ENCODE data around the gene HSD17B14.

HSD17B14 gene

DNA sequence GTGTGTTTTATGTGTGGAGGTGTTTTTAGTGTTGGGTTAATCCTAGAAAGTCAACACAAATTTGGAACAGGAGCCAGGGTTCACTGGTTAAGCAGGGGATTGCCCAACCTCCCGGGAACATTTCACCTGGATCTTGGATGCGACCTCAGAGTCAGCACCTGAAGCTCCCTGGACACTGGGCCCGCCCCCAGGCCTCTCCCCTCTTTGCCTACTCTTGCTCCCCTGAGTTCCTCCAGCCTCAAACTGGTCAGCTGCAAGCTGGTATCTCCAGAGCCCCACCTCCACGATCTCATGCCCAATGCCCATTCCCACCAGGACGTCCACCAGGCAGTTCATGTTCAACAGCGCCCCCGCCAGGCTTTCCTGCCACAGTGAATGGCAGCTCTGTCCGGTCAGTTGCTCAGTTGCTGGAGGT is 9.7 kb downstream of the HSD17B14 start:
- POLR2A ChIA-PET: no interaction called here
- DNase-seq (ENCODE audit: extremely low spot score): no peak
- CTCF ChIA-PET: interaction anchor here (0.6 to 1.3 kb wide), 3 partner anchors 11 to 50 kb away, joined by 3 to 4 read pairs (median 3); no protein-coding TSS in a partner anchor
- TF ChIP-seq FOXM1 (IDR thresholded peaks at IDR 0.05; ENCODE audit: borderline replicate concordance): no peak
- no peak for TF ChIP-seq LEF1 (IDR thresholded peaks at IDR 0.05; ENCODE audit: borderline replicate concordance)
- no peak for TF ChIP-seq ELF4 (IDR thresholded peaks at IDR 0.05)
- no peak for TF ChIP-seq BHLHE40 (IDR thresholded peaks at IDR 0.05; ENCODE audit: borderline replicate concordance)
- no peak for TF ChIP-seq SP1 (IDR thresholded peaks at IDR 0.05)
- TF ChIP-seq NFRKB (IDR thresholded peaks at IDR 0.05): no peak
- no peak for TF ChIP-seq FOXK2 (IDR thresholded peaks at IDR 0.05)
- no peak for TF ChIP-seq L3MBTL2 (conservative IDR thresholded peaks at IDR 0.05)
- no peak for TF ChIP-seq FOXA1 (IDR thresholded peaks at IDR 0.05)
- TF ChIP-seq SUZ12 (IDR thresholded peaks at IDR 0.05): no peak
- no peak for TF ChIP-seq HDGF (IDR thresholded peaks at IDR 0.05; ENCODE audit: borderline replicate concordance)
- TF ChIP-seq CTBP1 (IDR thresholded peaks at IDR 0.05; ENCODE audit: borderline replicate concordance): no peak
- TF ChIP-seq, protein P1, sequence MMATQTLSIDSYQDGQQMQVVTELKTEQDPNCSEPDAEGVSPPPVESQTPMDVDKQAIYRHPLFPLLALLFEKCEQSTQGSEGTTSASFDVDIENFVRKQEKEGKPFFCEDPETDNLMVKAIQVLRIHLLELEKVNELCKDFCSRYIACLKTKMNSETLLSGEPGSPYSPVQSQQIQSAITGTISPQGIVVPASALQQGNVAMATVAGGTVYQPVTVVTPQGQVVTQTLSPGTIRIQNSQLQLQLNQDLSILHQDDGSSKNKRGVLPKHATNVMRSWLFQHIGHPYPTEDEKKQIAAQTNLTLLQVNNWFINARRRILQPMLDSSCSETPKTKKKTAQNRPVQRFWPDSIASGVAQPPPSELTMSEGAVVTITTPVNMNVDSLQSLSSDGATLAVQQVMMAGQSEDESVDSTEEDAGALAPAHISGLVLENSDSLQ (IDR thresholded peaks at IDR 0.05): no peak
- no peak for TF ChIP-seq TARDBP (IDR thresholded peaks at IDR 0.05)
- TF ChIP-seq ZNF384 (IDR thresholded peaks at IDR 0.05): no peak
- no peak for TF ChIP-seq ARNT (IDR thresholded peaks at IDR 0.05)

DNA sequence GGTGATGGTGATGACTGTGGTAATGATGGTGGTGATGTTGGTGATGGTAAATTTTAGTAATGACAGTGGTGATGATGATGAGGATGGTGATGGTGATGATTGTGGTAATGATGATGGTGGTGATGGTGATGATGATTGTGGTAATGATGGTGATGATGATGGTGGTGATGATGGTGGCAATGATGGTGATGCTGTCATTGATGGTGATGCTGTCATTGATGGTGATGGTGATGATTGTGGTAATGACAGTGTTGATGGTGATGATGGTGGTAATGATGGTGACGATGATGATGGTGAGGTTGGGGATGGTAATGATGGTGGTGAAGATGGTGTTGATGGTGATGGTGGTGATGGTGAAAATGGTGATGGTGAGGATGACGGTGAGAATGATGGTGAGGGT is 13.8 kb downstream of the HSD17B14 start:
- ChIA-PET CTCF (no interaction called here), POLR2A (no interaction called here)
- no peak for DNase-seq (ENCODE audit: extremely low spot score)
- TF ChIP-seq LEF1 (IDR thresholded peaks at IDR 0.05; ENCODE audit: borderline replicate concordance) (no peak), CTBP1 (IDR thresholded peaks at IDR 0.05; ENCODE audit: borderline replicate concordance) (peak; percentile 50; the same call in 1 of the 2 replicates), FOXA1 (IDR thresholded peaks at IDR 0.05) (no peak), SP1 (IDR thresholded peaks at IDR 0.05) (no peak), NFRKB (IDR thresholded peaks at IDR 0.05) (no peak)

DNA sequence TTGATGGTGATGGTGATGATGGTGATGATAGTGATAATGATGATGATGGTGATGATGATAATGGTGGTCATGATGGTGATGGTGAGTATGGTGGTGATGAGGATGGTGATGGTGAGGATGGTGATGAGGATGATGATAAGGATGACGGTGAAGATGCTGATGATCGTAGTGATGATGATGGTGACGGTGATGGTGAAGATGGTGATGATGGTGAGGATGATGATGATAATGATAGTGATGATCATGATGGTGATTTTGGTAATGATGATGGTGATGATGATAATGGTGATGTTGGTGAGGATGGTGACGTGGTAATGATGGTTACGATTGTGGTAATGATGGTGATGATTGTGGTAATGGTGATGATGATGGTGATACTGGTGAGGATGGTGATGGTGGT is 14.7 kb downstream of the HSD17B14 start:
- CTCF ChIA-PET: no interaction called here
- DNase-seq (ENCODE audit: extremely low spot score): no peak

DNA sequence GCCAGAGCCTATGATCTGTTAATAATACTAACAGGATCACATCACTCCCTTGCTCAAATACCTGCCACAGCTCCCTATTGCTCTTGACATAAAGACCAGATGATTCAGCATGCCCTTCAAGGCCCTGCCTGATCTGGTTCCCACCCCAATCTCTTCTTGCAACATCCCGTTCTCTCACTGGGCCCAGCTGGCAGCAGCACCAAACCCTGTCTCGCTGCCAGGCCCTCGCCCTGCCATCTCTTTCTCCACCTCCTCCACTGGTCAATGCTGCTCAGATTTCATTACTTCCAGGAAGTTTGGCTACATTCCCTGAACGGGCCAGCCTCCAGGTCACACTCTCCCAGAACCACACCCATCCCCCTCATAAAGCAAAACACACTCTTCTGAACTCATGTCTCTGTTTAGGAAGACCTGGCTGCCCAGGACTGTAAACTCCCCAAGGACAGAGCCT is 16.9 kb downstream of the HSD17B14 start:
- ChIA-PET CTCF (no interaction called here), POLR2A (no interaction called here)
- DNase-seq (ENCODE audit: extremely low spot score): no peak
- TF ChIP-seq FOXA1 (IDR thresholded peaks at IDR 0.05): no peak
- TF ChIP-seq FOXM1 (IDR thresholded peaks at IDR 0.05; ENCODE audit: borderline replicate concordance): no peak
- no peak for TF ChIP-seq ZNF384 (IDR thresholded peaks at IDR 0.05)
- no peak for TF ChIP-seq NFRKB (IDR thresholded peaks at IDR 0.05)
- no peak for TF ChIP-seq LEF1 (IDR thresholded peaks at IDR 0.05; ENCODE audit: borderline replicate concordance)
- TF ChIP-seq SP1 (IDR thresholded peaks at IDR 0.05): no peak
- no peak for TF ChIP-seq FOXK2 (IDR thresholded peaks at IDR 0.05)
- TF ChIP-seq TARDBP (IDR thresholded peaks at IDR 0.05): no peak
- TF ChIP-seq BHLHE40 (IDR thresholded peaks at IDR 0.05; ENCODE audit: borderline replicate concordance): no peak

More for the DNA sequence above, 14.7 kb downstream of the HSD17B14 start:
- POLR2A ChIA-PET: no interaction called here
- TF ChIP-seq L3MBTL2 (conservative IDR thresholded peaks at IDR 0.05) (no peak), SUZ12 (IDR thresholded peaks at IDR 0.05) (no peak), ARNT (IDR thresholded peaks at IDR 0.05) (no peak), SP1 (IDR thresholded peaks at IDR 0.05) (no peak), CTBP1 (IDR thresholded peaks at IDR 0.05; ENCODE audit: borderline replicate concordance) (no peak; the same call in 1 of the 2 replicates), ZNF384 (IDR thresholded peaks at IDR 0.05) (no peak), ELF4 (IDR thresholded peaks at IDR 0.05) (no peak), HDGF (IDR thresholded peaks at IDR 0.05; ENCODE audit: borderline replicate concordance) (no peak), FOXM1 (IDR thresholded peaks at IDR 0.05; ENCODE audit: borderline replicate concordance) (no peak), BHLHE40 (IDR thresholded peaks at IDR 0.05; ENCODE audit: borderline replicate concordance) (no peak), NFRKB (IDR thresholded peaks at IDR 0.05) (no peak), LEF1 (IDR thresholded peaks at IDR 0.05; ENCODE audit: borderline replicate concordance) (no peak), FOXA1 (IDR thresholded peaks at IDR 0.05) (no peak), TARDBP (IDR thresholded peaks at IDR 0.05) (no peak), FOXK2 (IDR thresholded peaks at IDR 0.05) (no peak)
- TF ChIP-seq, protein P1 (IDR thresholded peaks at IDR 0.05): no peak

DNA sequence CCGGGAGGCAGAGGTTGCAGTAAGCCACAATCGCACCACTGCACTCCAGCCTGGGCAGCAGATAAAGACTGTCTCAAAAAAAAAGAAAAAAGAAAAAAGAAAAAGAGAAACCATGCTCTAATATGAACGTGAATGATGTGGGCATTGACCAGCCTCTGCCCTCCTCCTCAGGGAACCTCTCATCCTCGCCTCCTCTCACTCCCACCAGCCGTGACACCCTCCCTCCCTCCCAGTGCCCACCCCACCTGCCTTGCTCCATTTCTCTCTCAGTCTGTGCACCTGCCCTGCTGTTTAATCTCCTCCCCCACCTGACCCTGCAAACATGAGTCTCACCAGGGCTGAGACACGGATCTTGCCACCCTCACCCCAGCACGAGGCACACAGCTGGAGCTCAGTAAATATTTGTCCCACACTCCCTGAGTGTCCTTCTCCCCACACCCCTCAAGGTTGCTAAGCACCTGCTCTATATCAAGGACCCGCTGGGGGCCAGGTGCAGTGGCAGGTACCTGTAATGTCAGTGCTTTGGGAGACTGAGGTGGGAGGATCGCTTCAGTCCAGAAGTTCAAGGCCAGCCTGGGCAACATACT is 18.0 kb downstream of the HSD17B14 start:
- CTCF ChIA-PET: no interaction called here
- no peak for DNase-seq (ENCODE audit: extremely low spot score)
- POLR2A ChIA-PET: no interaction called here
- TF ChIP-seq FOXA1 (IDR thresholded peaks at IDR 0.05) (no peak), SUZ12 (IDR thresholded peaks at IDR 0.05) (no peak), LEF1 (IDR thresholded peaks at IDR 0.05; ENCODE audit: borderline replicate concordance) (no peak), FOXK2 (IDR thresholded peaks at IDR 0.05) (no peak), NFRKB (IDR thresholded peaks at IDR 0.05) (no peak), ZNF384 (IDR thresholded peaks at IDR 0.05) (no peak), TARDBP (IDR thresholded peaks at IDR 0.05) (no peak), BHLHE40 (IDR thresholded peaks at IDR 0.05; ENCODE audit: borderline replicate concordance) (no peak), ELF4 (IDR thresholded peaks at IDR 0.05) (no peak), L3MBTL2 (conservative IDR thresholded peaks at IDR 0.05) (no peak), ARNT (IDR thresholded peaks at IDR 0.05) (no peak), SP1 (IDR thresholded peaks at IDR 0.05) (no peak), FOXM1 (IDR thresholded peaks at IDR 0.05; ENCODE audit: borderline replicate concordance) (no peak), CTBP1 (IDR thresholded peaks at IDR 0.05; ENCODE audit: borderline replicate concordance) (no peak)
- TF ChIP-seq, protein P1 (IDR thresholded peaks at IDR 0.05): no peak

Measured in HEK293T (cell line).